IPS-NIHi11 (cell line): ENCODE results near the gene SLC6A20.
"Not testable (repeated sequence)": the region's sequence is repeated elsewhere in the genome, so short reads cannot be mapped to it uniquely, and the experiment has no call there.

Experiments
- DNase-seq: peaks from one replicate; pipeline ENCODE4 v3.0.0; 2012; ENCODE audit warnings: mixed read lengths, low spot score

Gene SLC6A20

DNA sequence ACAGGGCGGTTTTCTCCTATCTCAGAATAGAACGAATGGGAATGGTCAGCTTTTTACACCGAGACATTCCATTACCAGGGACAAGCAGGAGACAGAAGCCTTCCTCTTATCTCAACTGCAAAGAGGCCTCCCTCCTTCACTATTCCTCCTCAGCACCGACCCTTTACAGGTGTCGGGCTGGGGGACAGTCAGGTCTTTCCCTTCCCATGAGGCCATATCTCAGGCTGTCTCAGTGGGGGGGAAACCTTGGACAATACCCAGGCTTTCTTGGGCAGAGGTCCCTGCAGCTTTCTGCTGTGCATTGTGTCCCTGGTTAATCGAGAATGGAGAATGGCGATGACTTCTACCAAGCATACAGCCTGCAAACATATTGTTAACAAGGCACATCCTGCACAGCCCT, 39.2 kb downstream of the SLC6A20 start:
- not testable (repeated sequence) for DNase-seq

DNA sequence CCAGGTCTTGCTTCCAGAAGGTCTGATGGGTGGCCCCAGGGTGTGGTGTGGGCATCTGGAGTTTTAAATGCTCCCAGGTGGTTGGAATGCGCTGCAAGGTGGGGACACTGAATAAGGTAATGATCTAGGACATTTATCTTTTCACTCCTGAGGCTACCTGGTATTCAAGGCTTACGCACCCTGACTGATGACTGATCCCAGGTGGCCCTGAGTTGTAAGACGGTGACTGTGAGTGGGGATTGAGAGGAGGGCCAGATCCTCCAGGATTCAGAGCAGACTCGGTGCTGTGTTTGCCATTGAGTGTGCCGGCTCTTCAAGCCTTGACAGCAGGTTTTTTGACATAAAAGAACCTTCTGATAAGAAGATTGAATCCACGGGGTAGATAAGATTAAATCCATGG, 40.3 kb downstream of the SLC6A20 start:
- DNase-seq, result no peak

DNA sequence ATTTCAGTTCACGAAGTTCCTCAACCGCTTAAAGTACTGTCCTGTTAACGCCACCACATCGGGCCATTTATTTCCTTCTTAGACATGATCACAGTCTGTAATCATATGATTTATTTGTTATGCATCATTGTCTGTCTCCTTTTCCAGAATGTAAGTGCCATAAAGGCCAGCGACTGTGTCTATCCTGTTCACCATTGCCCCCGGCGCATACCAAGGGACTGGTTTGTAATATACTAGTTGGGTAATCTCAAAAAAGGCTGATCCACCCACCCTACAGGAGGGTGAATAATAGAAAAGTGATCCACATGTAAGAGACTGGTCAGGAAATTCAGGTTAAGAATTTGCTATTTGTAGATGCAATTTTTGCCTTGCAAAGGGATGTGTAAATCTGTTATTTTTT, 41.9 kb downstream of the SLC6A20 start:
- no peak for DNase-seq

DNA sequence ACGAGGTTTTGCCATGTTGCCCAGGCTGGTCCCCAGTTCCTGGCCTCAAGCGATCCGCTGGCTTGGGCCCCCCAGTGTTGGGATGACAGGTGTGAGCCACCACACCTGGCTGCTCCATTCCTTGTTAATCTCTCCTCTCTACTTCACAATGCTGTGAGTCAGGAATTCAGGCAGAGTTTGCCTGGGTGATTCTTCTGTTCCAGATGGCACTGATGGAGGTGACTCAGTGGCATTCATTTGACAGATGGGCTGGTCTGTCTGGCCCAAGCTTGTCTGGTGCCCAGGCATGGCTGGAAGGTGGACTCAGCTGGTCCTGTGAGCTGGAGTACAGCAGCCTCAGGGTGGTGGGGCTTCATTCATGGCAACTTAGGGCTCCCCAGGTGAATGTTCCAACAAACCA, 43.2 kb downstream of the SLC6A20 start:
- DNase-seq, result no peak

DNA sequence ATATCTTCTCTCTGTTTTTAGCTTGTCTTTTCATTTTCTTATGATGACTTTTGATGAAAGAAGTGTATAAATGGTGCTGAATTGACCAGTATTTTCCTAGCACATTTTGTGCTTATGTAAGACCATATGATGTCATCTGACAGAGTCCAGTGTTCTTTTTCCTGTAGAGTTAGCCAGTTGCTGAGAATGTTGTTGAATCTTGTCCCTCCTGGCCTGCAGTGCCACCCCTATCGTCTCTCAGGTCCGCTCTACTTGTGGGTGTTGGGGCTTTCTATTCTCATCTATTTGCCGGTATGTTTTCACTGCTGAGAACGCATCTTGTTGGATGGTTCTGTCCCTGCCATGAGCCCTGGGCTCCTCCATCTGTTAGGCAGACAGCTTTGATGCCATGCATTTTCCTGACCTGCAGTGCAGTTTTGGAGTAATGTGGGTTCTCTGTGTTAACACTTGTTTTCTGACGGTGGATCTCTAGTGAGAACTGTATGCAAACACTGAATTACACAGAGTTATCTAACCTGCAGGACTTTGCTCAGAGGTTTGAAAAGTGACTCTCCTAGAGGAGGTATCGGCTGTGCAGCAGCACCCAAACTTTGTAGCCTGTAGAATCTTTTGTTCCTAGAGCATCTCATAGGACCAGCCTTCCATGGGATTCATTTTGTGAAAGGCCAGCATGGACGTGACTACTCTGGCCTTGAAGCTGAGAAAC, 44.6 kb downstream of the SLC6A20 start:
- DNase-seq, result no peak

DNA sequence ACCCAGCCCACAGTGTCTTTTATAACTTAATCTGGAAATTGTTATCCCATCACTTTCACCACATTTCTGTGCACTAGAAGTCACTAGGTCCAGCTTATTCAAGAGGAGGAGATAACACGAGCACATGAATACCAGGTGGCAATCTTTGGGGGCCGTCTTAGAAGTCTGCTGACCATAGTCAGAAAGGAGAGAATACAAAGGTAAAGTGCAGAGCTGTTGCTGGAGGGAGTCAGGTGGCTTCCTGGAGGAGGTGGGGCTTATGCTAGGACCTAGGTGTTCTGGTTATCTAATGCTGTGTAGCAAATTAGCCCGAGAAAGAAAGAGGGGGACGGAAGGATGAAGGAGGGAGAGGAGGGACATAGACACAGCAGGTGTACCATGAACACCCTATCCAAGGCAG, 46.5 kb downstream of the SLC6A20 start:
- no peak for DNase-seq

DNA sequence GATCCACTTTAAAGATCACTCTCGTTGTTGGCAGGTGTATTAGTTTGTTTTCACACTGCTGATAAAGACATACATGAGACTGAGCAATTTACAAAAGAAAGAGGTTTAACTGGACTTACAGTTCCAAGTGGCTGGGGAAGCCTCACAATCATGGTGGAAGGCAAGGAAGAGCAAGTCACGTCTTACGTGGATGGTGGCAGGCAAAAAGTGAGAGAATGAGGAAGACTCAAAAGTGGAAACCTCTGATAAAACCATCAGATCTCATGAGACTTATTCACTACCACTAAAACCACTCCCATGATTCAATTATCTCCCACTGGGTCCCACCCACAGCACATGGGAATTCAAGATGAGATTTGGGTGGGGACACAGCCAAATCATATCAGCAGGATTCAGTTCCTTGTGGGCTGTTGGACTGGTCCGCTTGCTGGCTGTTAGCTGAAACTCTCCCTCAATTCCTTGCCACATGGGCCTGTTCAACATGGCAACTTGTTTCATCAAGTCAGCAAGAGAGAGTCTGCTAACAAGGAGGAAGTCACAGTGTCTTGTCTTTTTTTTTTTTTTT, 47.2 kb downstream of the SLC6A20 start:
- DNase-seq, result not testable (repeated sequence)

DNA sequence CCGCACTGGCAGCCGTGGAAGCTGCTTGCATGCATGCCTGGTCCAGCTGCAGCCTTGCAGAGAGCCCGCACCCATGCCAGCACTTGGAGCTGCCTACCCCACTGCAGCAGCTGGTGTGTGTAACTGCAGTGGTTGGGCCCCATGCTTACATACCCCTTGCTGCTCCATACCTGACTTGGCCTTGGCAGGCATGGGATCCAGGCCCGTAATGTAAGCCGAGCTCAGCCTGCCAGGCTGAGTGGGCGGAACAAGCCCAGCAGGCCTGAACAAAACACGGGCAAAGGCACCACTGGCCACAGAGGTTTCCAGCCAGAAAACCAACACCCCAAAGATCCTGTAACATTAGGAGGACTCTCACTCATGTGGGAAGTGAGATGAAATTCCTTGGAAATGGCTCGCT, 48.3 kb downstream of the SLC6A20 start:
- DNase-seq, result peak; percentile 43

DNA sequence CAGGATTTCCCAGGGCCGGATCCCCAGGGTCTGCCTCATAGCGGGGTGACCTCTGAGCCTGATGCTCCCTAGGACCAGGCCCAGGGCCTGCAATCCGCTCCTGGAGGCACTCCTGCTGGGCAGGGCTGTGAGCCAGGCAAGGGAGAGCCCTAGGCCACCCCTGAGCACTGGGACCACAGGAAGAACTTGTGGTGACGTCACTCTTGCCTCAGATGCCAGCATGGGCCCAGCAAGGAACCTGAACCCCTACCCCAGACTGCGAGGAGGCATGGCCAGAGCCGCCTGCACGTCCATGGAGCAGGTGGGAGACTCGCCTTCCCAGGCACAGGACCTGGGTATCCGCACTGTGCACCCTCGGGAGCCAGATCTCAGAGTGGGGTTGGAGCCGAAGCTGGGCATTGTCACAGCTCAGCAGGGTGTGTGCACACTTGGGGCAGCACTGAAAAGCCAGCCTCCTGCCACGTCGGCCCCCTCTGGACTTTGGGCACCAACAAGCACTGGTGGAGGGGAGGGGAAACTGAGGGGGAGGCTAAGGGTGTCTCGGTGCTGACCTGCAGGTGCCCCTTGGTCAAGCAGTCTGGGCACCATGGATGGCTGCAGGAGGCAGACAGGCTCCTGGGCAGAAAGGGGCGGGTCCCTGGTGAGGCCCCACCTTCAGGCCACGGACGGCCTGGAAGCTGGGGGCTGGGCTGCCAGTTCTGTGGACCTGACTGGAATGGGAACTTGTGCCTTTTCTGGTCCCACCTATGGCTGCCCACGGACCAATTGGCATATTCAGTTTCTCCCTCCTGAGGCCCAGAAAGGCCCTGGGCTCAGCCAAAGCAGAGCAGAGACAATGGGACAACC, 49.3 kb downstream of the SLC6A20 start:
- DNase-seq, result no peak

DNA sequence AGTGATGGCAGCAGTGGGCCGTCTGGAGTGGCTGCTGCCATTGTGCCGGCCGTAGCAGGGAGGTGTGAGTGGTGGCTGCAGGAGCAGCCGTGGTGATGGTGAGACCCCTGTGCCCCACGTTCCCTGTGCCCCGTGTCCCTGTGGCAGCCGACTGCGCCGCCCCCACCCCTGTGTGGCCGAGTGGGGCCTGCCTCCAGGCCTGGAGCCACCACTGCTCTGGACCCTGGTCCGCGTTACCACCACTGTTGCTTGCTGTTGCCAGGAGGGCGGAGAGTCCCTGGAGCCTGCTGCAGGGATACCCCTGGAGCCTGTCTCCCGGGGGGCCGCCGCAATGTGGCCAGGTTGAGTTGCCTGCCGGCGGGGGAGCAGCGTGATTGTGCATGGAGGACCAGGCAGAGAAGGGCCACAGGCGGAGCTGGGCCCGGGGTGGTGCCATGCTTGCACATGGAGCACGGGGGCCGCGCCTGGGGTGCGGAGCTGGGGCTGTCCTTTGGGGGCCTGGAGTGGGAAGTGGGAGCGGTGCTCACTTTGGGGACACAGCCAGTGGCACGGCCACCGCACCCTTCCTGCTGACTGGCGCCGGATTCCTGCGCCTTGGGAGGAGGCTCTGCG, 50.1 kb downstream of the SLC6A20 start:
- DNase-seq, result no peak

DNA sequence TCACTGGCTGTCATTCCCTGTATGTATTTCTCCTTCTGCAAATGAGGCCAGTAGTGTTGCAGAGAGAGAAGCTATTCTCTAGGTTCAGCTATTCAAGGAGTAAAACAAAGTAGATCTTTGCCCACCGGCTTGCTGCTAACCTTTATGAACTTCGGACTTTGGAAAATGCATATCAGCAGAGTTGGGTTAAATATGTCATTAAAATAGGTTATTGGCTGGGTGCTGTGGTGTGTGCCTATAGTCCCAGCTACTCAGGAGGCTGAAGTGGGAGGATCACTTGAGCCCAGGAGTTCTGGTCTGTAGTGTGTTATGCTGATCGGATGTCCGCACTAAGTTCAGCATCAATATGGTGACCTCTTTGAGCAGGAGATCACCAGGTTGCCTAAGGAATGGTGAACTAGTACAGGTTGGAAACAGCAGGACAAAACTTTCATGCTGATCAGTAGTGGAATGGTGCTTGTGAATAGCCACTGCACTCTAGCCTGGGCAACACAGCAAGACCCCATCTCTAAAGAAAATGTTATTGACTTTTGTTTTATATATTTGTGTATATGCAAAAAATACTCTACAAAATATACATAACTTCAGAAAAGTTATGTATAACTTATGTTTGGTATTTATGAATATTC, 53.8 kb downstream of the SLC6A20 start:
- no peak for DNase-seq

DNA sequence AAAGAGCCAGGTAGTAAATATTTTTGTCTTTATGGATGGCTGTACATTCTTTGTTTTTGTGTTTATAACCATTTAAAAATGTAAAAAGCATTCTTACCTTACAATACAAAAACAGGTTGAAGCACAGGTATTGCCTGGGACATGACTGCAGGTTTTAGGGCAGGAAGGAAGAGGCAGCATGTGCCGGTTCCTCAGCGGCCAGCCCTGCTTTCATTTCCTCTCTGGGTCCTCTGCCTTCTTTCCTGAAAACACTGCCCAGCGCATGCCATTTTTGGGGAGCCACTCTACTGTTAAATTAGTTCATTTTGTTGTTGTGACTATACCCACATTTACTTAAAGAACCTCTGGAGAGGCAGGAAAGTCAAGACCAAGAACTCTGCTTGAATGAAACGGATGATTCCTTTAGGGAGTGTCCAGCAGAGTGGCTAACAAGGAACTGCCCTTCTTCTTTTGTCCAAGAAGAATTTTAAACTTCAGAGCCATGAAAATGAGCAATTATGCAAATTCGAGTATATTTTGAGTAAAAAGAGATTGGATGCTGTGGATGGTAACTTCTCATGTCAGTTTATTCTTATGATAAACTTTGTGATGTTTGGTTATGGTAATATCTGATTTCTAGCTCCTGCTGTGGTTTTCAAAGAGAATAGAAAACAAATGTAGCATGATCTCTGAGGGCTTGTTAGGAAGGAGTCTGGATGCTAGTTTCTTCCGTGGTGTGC, 54.4 kb downstream of the SLC6A20 start:
- no peak for DNase-seq

DNA sequence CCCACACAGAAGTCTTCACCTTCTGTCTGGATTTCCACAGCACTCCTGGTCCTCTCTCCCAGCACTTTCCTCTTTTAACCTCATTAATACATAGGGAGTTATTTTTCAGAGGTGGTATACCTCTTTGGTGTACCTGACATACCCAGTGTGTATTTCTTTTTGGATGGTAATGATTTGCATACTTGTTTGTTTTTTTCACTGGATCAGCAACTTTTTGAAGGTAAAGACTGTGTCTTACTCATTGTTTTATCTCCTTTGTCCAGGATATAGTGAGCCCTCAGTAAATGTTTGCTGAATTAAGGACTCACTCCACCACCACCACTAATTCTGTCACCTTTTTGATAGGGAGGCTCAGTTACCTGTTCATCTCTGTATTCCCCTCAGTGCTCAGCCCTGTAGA, 55.1 kb downstream of the SLC6A20 start:
- DNase-seq, result no peak

DNA sequence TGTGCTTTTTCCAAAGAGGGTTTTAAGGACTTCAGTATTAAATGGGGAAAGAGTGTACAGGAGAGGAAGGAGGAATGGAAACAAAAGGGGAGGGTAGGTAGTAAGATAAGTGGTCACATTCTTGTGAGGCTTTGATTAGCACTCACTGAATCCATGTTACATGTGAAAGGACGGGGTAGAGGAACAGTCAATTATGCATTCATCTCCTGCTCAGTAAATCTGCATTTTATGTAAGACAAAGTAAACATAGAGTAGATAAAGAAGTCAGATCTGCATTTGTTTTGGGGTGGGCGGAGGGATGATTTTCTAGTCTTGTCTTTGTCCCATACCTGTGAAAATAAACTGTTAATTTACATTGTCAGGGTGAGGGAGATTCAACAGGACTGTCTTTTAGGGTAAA, 56.3 kb downstream of the SLC6A20 start:
- DNase-seq, result no peak

DNA sequence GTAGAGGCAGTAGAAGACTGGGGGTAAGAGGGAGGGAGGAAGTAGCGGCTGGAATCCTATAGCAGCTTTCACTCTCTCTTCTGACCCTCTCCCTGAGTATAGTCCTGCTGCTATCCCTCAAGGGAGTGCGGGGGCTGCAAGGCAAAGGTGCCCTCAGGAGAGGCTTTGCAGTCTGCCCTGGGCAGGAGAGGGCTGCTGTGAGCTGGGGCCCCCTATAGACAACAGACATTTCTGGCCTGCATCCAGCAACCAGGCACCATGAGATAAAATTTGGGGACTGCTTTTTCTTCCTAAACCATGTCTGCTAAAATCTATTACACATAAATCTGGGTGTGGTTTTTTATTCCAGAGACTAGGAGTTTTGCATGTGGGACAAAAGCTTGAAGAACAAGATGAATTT, 59.1 kb downstream of the SLC6A20 start:
- no peak for DNase-seq

DNA sequence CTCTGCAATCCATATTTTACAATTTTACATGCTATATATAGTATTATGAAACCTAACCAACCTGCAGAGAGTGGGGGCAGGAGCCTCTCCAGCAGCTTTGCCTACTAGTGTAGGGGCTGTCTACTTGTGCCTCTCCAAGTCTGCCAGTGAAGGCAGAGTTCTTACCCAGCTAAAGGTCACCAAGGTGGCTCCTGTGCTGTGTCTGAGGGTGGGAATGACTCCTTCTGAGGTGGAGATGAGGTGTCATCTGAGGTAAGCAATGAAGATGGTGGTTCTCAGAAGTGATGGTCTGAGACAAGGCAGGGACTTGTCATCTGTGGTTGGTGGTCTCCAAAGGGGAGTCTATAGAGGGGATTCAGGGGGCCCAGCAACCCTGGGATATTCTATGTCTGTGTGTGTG, 59.6 kb downstream of the SLC6A20 start:
- no peak for DNase-seq

DNA sequence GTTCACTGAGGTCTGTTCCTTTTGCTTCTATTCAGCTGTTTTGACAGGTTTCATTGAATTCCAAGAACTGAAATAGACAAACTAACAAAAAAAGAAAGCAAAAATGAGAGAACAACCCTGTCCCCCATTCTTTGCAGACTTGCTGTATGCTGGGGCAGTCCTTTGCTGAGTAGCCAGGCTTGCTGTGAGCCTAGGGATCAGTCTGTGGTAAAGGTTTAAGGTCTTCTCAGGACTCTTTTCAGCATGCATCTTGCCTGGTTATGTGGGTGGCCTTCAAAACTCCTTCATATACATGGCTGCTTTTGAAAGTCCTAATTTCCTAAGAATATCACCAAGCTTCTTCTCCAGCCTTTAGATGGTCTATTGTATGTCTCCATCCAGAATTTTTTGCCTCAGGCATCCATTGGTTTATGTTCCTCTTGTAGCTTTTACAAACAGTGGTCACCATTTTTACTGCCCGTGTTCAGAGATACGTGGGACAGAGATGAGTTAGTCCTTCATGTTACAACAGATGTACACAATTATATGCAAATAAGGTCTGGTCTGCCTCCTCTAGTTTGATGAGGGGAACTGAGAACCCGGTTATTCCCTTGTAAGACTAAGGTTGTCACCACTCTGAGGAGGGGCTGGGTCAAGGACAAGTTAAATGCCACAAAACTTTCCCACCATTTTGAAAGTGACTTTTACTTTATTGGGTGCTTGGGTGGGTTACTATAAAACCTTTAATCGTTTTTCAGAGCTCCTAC, 65.8 kb downstream of the SLC6A20 start:
- no peak for DNase-seq

DNA sequence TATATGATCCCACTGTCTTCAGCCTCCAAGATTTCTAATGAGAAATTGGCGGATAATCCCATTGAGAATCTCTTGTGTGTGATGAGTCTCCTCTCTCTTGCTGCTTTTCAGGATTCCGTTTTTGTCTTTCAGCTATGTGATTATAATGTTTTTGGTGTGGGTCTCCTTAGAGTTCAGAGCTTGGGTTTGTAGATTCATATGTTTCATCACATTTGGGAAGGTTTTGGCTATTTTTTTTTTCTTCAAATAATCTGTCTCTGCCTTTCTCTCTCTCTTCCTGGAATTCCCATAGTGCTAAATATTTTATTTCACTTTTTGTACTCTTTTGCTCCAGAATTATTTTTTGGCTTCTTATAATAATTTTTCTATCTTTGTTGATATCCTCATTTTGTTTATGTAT, 66.7 kb downstream of the SLC6A20 start:
- no peak for DNase-seq

DNA sequence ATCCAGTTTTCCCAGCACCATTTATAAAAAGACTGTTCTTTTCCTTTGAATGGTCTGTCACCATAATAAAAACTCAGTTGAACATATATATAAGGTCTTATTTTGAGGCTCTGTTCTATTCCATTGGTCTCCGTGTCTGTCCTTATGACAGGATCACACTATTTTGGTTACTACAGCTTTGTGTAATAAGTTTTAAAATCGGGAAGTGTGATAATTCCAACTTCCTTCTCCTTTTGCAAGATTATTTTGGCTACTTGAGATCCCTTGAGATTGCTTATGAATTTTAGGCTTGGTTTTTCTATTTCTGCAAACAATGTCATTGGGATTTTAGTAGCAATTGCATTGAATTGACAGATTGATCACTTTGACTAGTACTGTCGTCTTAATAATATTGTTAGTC, 71.4 kb downstream of the SLC6A20 start:
- no peak for DNase-seq

DNA sequence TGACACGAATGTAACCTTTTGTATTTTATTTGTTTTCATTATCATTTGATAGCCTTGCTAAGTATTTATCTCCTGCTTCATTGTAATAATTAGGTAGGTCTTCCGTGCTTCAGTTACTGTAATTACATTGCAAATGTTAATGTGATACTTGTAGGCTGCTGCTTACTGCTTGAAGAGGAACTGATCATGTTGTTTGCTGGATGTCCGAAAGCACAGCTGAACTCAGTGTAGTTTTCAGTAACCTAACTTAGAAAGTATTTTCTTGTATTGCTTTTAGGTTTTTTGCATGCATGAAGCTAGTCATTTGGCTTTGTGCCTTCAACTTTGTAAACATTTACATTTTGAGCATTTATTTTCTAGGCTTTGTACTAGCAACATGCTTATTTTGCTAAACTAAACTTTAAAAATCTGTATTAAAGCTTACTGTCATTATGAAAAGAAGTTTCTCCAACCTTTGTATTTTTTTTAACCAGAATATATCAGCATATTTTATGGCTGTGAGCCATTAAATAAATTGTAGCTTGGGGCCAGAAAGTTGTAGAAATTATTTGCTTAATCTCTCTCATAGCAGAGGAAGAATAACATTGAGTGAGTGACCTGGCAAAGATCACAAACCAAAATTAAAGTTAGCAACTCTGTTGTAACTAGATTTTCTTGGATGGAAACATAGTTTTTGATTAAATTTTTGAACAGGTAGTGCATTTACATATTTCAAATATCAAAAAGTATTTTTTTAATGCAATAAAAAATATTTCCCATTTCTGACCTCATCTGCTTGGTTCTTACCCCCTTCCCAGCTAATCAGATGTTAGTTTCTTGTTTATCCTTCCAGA, 76.5 kb downstream of the SLC6A20 start:
- no peak for DNase-seq
